WERI-Rb-1 (cell line): ENCODE data around the gene KCNQ2.

ENCODE experiments used
- DNase-seq: peaks from one replicate; pipeline ENCODE4 v3.0.0-alpha.2; 2020
- H3K27ac ChIP-seq: fragments of 250-450 bp; sonication (Bioruptor Pico); 2 replicates; pipeline ENCODE4 v1.5.1; 2020; ENCODE audit warnings: mild to moderate bottlenecking, moderate library complexity
- H3K27me3 ChIP-seq: fragments of 250-450 bp; sonication (Bioruptor Pico); 2 replicates; pipeline ENCODE4 v1.5.1; 2021; ENCODE audit warnings: mild to moderate bottlenecking, low read depth, moderate library complexity; ENCODE audit not compliant: insufficient read depth, severe bottlenecking
- H3K36me3 ChIP-seq: fragments of 250-450 bp; sonication (Bioruptor Pico); 2 replicates; pipeline ENCODE4 v1.5.1; 2020; ENCODE audit warnings: mild to moderate bottlenecking, moderate library complexity
- H3K4me3 ChIP-seq: 2 replicates; pipeline ENCODE4 v1.5.1; 2011; ENCODE audit warnings: low read depth, mild to moderate bottlenecking, control low read depth, low read length
- H3K9me3 ChIP-seq: fragments of 250-450 bp; sonication (Bioruptor Pico); 2 replicates; pipeline ENCODE4 v1.5.1; 2021; ENCODE audit warnings: mild to moderate bottlenecking, moderate library complexity; ENCODE audit not compliant: severe bottlenecking
- CTCF ChIP-seq: IDR thresholded peaks from 2 replicates; pipeline ENCODE4 v1.5.1; 2011; ENCODE audit warnings: low read depth, mild to moderate bottlenecking, control low read depth, inconsistent platforms, low read length

KCNQ2 gene

GRCh38 chr20:63449025-63449424 is 23.4 kb downstream of the KCNQ2 start:
- no peak for TF ChIP-seq CTCF
- DNase-seq, result no peak
- no peaks in the 10 kb centered on the region for H3K9me3 ChIP-seq
- H3K4me3 ChIP-seq, result no peak overlapping the region
- H3K27ac ChIP-seq, result no peak overlapping the region
- H3K27me3 ChIP-seq, result no peaks in the 10 kb centered on the region
- H3K36me3 ChIP-seq, result peaks cover 9% of the 10 kb centered on the region; the same call in 1 of the 2 replicates

DNA sequence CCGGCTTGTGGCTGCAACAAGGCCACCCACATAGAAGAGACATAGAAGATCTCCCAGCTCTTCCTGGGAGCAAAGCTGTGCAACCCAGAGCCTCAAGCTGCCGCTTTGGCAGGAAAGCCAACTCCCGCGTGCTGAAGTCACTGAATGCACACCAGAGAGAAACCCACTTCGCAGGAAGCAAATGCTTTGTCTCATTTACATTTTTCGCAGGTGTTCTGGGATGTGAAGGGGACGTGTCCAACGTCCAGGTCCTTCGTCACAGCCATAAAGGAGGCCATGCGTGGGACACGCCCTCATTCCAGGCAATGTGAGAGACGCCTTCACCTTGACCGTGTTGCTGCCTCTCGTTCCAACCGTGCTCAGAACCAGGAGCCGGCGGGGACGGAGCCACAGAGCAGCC is 24.4 kb downstream of the KCNQ2 start:
- Histone ChIP-seq H3K27me3 (no peaks in the 10 kb centered on the region), H3K9me3 (peaks cover 4% of the 10 kb centered on the region), H3K27ac (no peak overlapping the region), H3K4me3 (no peak overlapping the region), H3K36me3 (peaks cover 10% of the 10 kb centered on the region; the same call in 1 of the 2 replicates)
- TF ChIP-seq CTCF, result no peak
- DNase-seq, result no peak

GRCh38 chr20:63447320-63447719 is 25.1 kb downstream of the KCNQ2 start:
- Histone ChIP-seq H3K27ac (no peak overlapping the region), H3K4me3 (no peak overlapping the region), H3K27me3 (no peaks in the 10 kb centered on the region), H3K9me3 (peaks cover 4% of the 10 kb centered on the region), H3K36me3 (peaks cover 10% of the 10 kb centered on the region; the same call in 1 of the 2 replicates)
- no peak for DNase-seq
- TF ChIP-seq CTCF, result no peak

DNA sequence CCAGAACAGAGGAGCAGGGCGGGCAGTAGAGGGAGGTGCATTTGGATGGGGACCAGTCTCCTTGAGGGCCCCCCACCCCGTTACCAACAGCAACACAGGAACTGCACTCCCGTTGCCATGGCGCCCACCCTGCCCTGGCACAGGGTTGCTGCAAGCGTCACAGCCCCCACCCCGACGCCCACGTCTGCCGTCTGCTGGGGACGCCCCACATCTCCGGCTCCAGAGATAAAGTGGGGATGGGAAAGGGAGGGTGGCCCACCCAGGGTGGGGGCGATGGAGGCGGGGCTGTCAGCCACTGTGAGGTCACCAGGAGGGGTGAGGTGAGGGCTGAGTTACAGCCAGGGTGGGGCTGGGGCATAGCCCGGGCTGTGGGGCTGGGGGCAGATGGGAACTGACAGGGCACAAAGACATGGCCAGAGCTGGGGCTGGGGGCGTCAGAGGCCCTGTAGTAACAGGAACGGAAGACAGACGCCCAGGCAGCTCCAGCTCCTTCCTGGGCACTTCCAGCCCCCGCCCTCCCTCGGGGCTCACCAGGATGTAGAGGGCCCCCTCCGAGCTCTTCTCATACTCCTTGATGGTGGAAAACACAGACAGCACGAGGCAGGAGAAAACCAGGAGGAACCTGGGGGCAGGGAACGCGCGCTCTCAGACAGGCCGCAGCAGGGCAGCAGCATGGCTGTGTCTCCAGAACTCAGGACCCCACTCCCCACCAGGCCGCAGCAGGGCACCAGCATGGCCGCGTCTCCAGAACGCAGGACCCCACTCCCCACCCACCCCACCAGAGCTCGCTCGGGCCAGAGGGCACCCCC is 26.0 kb downstream of the KCNQ2 start:
- H3K9me3 ChIP-seq, result peaks cover 4% of the 10 kb centered on the region
- H3K27me3 ChIP-seq, result no peaks in the 10 kb centered on the region
- no peak for TF ChIP-seq CTCF
- DNase-seq, result no peak
- H3K27ac ChIP-seq, result no peak overlapping the region
- H3K4me3 ChIP-seq, result no peak overlapping the region
- H3K36me3 ChIP-seq, result peaks cover 10% of the 10 kb centered on the region; the same call in 1 of the 2 replicates

GRCh38 chr20:63445075-63445734 is 27.2 kb downstream of the KCNQ2 start:
- H3K36me3 ChIP-seq, result peaks cover 8% of the 10 kb centered on the region; the same call in 1 of the 2 replicates
- H3K9me3 ChIP-seq, result peaks cover 4% of the 10 kb centered on the region
- H3K4me3 ChIP-seq, result no peak overlapping the region
- no peak overlapping the region; the same call in 1 of the 2 replicates for H3K27ac ChIP-seq
- H3K27me3 ChIP-seq, result no peaks in the 10 kb centered on the region
- DNase-seq, result no peak
- no peak for TF ChIP-seq CTCF
